Embryonic facial prominence (tissue), 1 donor: Measurements from ENCODE around the gene TOM1.
"Not testable (repeated sequence)": the region's sequence is repeated elsewhere in the genome, so short reads cannot be mapped to it uniquely, and the experiment has no call there.

Experiments used
- DNase-seq: peaks from one replicate; pipeline ENCODE4 v3.0.0-alpha.2; 2016; ENCODE audit errors: extremely low spot score

Gene TOM1

DNA sequence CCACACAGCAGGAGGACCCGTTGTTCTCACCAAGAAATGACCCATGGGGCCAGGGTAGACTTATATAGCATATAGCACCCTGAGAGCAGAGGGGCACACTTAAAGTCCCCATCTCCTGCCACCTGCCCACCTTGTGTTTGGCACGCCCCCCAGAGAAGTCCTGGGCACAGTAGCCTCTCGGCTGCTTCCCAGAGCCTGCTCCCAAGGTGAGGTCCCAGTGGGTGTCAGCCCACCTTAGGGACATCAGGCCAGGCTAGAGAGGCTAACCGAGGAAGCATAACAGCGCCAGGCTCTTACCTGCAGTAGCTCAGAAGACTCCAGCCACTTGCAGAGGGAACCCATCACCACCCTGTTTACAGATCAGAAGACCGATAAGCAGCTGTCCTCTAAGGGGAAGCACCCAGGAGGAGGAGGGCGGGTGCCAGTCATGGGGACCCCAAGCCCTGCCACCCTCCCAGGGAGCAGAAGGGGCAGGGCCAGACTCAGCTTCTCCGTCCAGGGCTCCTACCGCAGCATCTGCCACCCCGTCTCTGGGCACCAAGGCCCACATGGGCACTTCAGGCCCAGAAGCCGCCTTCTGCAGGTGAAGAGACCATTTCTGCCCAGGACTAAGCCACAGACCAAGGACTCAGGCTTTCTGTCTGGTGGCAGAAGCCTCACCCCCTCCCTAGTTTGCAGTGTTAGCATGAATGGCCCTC, 46.3 kb downstream of the TOM1 start:
- no peak for DNase-seq

DNA sequence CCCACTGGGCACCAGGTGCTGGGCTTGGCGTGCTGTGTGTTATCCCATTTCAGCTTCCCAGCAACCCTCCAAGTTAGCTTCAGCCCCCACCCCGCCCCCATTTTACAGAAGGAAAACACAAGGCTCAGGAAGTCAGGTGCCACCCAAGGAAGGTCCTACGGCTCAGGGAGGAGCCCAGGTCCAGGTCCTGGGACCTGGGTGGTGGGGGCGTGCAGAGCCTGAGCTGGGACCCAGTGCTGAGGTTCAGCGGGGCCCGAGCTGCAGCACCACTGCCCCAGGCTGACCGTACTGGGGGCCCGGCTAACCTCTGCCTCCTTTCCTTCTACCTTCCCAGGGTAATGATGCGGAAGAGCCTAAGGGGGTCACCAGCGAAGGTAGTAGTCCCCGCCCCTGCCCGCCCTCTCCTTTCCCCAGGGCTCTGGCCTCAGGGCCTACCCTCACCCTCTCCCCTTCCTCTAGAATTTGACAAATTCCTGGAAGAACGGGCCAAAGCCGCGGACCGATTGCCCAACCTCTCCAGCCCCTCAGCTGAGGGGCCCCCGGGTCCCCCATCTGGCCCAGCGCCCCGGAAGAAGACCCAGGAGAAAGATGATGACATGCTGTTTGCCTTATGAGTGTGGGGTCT, 47.0 kb downstream of the TOM1 start:
- DNase-seq = no peak

DNA sequence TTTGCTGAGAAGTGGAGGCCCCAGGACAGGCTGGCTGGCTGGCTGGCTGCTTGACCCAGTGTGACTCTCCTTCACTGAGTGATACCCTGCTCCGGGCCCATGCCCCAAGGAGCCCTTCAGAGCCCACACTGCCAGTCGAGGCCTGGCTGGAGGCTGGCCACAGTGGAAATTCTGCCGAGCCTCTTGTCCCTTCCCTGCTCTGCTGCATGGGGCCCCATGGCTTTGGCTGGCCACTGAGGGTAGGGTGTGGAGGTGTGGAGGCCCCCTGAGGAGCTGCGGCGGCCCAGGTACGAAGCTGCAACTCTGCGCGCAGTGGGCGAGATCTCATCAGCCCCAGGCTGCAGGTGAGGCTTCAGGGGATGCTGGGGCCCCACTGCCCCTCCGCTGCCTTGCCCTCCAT, 47.8 kb downstream of the TOM1 start:
- DNase-seq = no peak

DNA sequence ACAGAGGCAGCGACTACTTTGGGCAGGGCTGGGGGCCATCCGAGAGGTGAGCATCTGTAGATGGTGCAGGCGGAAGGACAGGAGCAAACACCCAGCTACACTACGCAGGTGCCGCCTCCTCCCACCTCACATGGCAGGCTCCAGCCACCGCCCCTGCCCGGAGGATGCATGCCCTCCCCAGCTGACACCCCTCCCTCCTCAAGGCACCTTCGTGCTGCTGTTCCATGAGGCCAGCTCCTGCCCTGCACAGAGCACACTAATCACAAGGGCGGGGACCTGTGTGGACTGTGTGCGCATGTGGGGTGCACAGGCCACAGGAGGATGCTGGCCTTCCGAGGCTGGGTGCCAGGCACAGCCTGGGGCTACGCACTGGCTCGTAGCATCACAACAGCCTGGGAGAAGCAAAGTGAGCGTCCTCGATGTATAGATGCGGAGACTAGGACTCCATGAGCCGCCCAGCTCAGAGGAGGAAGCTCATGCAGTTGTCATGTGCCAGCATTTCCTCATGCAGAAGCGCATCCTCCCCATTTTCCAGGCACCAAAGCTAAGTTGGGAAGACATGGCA, 48.4 kb downstream of the TOM1 start:
- no peak for DNase-seq

DNA sequence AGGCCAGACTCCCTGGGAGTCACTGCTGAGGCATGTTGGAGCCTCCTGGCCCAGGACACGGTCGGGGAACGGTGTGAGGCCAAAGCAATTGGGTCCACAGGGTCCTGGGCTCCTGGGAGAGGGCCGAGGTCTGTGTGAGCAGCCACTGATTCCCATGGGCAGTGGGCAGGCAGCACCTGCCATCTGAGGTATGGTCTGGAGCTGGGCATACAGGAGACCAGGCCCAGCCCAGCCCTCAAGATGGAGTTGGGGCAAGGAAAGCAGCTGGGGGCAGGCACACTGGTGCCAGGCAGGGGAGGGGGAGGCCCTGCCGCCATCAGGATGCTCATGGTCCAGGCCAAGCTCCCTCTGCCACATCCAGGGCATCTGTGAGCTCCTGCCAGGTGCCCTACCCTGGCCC, 49.0 kb downstream of the TOM1 start:
- no peak for DNase-seq

DNA sequence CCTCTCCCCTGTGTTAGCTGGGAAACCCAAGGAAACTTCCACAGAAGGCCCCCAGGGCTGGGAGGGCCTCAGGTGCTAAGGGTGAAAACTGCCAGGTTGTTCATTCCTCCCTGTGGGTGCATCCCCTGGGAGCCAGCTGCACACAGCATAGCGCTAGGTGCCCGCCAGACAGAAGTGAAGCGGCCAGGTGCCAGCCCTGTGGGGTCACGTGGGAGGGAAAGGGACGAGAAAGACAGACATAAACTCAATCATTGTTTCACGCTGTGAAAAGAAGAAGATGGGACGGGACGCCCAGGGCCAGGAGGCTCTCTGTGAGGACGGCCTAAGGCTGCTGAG, 49.6 kb downstream of the TOM1 start:
- no peak for DNase-seq

DNA sequence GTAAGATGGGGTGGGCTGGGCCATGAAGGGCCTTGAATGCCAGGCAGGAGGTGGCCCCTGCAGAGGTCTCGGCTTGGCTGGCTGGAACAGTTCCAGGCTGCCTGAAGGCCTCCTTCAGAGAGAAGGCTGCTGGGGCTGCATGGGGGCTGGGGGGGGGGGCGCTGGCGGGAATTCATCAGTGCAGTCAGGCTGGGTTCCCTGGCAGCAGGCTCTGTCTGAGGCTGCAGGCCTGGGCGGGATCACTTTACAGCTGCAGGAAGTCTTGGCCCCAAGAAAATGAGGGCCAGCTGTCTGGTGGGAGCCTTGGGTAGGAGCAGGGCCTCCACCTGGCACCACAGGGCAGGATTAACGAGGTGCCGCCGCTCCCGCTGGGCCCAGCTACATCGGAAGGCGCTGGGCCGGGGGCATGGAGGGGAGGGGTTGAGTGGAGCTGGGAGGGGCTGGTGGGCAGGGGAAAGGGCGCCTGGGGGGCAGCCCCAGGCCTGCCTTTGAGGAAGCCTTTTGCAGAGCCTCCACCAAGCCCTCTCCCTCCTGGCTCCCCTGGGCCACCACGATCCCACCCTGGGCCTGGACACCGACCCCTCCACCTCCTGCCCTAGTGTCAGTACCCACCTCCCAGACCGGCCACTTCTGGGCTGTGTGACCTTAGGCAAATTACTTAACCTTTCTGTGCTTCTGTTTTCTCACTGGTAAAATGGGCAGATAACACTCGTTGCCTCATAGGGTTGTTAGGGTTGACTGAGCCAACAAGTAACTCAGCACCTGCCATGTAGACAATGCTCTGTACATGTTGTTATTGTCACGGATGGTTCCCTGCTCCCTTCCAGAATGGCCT, 50.2 kb downstream of the TOM1 start:
- no peak for DNase-seq

DNA sequence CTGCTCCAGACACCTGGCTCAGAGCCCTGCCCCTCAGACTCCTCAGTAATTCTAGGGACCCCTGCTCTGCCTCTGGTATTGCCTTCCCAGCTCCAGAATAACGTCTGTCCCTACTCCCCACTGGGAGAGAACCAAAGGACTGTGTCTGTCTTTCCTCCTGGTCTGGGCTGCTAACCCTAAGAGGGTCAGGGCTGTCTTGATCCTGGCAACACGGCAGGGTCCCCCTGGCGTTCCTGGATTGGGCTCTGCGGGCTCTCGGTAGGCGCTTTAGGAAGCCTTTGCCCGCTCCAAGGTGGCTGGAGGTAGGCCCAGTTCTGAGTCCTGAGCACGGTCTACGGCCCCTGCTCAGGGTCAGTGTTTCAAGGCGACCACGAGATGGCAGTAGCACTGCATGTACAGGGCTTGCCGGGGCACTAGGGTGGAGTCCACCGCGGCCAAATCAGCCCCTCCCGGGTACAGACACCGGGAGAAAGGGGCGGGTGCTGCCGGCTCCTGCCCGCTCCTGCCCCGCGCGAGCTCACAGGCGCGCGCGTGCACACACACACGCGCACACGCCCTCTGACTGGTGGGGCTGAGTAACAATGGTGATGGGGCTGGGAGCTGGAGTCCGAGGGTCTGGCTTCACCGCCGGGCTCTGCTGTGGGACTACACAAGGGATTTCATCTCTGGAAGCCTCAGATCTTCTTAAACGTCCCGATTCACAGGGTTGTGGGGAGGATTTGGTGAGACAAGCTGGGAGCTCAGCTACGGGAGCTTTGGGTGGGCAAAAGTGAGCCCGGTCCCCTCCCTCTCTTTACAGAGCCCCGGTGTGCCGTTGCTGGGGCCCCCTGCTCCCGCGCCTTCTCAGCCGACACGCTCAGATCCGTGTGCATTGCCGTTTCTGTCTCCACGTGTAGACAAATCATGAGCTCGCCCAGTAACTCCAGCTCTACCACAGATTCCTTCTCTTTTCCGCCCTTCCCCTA, 51.1 kb downstream of the TOM1 start:
- DNase-seq = peak; percentile 82

DNA sequence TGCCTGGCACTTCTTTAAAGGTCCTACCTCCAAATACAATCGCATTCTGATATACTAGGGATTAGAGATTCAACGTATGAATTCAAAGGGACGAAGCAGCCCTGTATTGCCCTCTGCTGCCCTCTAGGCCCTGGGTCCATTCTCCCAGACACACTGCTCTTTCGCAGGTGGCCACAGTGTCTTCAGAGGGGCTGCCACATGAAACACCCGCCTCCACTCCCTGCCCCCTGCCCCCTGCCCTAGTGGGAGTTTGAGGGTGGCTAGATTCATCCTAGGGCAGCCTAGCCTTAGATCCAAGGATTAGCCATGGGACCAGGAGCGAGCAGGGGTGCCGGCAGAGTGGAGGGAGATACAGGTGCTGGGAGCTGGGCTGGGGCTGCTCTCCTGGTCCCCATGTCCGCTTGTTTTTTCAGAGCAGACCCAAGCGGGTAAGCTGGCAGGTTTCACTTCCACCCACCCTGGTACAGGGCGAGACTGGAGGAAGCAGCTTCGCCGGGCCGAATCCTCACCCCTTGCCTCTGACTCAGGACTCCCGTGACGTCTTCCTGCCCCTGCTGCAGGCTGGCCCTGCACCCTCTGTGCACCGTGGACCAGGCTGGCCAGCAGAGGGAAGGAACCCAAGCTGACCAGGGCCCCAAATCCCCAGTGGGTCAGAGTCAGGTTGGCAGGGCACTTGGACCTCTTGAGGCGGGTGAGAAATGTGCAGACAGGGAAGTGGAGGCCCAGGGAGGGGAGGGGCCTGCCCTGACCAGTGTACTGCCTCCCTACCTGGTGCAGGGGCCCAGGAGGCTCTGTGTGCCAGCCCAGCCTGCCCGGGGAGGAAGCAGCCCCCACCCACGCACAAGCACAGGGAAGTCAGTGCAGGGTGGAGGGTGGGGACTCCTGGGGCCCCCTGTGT, 52.8 kb downstream of the TOM1 start:
- DNase-seq = no peak

DNA sequence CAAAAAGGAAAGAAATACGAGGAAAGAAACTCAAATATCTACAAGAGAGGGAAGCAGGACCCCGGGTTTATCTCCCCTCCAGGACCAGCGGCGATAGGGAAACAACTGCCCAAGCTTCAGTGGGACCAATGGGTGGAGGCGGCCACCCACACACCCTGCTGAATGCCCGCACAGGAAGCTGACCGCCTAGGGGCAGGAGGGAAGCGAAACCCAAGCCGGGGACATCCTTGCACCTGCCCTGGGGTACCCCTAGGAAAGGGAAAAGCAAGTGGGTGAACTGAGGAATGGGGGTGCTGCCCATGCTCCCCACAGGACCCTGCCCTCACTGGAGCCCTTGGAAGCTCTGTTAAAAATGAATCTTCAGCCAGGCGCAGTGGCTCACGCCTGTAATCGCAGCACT, 53.6 kb downstream of the TOM1 start:
- no peak for DNase-seq

DNA sequence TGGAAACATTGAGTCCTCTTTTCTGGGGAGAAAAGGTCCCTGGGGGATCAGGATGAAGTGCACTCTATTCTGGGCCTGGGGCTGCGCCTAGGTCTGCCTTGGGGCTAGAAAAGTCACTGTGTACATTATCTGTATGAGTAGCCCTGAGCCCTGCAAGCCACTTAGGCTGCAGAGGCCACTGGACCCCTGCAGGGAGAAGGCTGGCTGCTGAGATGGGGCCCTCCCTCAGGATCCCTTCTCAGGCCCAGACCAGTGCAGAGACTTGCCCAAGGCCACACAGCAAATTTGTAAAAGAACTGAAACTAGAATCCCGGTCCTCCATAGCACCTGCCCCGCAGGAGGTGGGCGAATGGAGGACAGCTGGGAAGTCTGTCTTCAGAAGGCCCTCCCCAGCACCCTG, 54.4 kb downstream of the TOM1 start:
- no peak for DNase-seq

DNA sequence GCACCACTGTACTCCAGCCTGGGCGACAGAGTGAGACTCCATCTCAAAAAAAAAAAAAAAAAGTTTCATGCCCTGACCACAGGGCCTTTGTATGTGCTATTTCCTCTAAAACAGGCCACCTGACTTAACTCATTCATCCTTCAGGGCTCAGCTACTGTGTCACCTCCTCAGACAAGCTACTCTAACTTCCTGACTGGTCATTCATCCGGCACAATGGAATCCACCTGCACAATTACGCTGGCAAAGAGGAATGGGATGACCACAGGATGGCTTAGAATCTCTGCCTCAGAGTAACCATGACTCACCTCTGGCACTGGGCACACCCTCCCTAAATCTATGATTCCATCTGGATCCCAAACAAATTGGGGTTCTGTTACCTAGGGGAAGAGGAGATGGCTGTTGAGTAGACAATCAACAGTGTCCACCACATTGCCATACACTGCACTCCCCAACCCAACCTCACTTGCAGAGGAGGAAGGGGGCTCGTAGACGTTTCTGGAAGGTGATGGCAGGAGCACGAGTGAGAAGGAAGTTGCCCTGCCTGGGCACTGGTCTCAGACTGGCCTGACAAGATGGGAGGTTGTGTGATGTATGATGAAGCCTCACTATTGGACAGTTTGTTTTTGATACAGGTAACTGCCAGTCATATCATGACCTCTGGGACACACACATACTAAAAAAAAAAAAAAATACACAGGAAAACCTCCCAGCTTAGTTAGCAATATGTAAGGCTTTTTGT, 58.4 kb downstream of the TOM1 start:
- no peak for DNase-seq

DNA sequence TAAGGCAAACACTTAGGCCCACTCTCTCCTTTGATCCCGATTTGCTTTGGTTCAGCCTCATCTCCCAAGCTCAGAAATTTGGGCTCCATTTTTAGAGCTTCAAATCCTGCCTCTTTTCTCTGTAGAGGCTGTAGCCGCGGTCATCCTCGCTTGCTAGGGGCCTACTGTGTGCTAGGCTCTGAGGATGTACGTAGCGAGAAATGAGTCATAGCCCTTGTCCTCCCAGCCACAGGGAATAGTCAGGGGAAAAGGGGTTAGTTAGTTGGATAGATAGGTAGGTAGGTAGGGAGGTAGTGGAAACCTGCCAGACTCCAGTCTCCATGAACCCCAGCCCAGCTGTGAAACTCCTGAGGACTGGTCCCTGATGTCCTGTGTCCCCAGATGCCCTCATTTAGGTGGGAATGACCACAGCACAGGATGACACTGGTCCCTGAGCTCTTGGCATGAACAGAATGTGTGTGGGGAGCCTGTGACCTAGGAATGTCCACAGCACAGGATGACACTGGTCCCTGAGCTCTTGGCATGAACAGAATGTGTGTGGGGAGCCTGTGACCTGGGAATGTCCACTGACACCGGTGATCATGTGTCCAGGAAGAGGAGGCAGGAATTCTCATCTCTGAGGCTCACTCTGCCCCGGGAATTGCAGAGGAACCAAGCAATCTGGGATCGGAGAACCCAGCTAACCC, 59.8 kb downstream of the TOM1 start:
- no peak for DNase-seq

DNA sequence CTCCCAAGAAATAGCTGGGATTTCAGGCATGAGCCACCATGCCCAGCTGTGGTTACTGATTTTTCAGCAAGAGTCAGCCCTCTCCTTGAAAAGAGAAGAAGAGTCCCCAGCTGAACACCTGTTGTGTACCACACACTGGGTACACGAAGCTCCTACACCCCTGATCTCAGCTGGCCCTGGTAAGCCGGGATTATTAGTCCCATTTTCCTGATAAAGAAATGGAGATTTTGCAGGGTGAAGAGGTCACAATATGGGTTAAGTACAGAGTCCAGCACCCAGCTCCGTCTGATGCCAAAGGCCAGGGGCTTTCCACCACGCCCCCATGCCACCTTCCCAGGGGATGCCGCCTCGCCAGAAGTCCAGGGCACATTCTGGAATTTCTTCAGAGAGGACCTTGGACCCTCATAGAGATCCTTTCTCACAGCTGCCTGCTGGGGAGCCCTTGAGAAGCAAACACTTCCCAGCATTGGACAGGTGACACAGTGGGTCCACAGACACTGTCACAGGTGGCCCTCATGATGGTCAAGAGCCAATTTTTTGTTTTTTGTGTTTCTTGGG, 61.4 kb downstream of the TOM1 start:
- DNase-seq = no peak

DNA sequence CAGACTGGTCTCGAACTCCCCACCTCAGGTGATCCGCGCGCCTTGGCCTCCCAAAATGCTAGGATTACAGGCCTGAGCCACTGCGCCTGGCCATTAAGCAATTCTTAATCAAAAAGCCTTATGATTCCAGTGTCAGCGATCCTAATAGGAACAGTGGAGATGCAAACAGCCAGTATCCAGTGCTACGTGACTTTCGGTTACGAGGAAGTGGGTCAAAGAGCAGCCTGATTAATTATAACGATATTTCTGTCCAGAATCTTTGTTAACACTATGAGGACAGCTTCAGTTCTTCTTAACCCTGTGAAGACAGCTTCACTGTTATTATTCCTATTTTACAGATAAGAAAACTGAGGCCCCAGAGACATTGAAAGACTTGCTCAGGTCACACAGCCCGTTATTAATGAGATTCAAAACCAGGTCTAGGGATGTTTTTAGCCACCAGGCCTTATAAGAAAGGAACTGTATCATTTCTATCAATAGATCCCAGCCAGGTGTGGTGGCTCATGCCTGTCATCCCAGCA, 63.9 kb downstream of the TOM1 start:
- DNase-seq = no peak

DNA sequence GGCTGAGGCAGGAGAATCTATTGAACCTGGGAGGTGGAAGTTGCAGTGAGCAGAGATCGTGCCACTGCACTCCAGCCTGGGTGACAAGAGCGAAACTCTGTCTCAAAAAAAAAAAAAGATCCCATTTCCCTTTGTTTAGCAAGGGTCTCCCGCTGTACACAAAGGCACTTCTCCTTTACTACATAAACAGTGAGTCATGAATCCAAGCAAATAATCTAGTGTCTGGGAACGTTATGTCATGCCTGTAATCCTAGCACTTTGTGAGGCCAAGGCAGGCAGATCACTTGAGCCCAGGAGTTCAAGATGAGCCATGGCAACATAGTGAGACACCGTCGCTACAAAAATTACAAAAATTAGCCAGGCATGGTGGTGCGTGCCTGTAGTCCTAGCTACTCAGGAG, 64.5 kb downstream of the TOM1 start:
- DNase-seq = not testable (repeated sequence)

DNA sequence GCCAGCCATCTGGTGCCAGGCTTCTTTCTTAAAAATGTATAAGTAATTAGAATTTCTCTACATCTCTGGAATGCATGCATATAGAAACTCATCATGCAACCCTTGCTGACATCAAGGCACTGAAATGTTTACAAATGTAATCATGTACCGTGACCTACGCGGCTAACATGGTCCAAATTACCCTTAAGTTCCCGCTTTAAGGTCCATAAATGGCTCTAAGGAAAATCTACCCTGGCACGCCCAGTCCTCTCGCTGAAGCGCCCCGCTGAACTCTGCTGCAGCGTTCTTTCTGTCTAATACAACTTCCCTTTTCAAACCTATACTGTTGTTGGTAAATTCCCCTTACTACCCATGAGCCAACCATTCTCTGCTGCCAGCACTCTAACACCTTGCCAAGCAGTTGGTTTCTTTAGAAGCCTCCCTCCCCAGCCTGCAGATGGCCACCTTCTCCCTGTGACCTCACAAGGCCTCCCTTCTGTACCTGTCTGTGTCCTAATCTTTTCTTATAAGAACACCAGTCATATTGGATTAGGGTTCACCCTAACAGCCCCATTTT, 67.7 kb downstream of the TOM1 start:
- DNase-seq = no peak

DNA sequence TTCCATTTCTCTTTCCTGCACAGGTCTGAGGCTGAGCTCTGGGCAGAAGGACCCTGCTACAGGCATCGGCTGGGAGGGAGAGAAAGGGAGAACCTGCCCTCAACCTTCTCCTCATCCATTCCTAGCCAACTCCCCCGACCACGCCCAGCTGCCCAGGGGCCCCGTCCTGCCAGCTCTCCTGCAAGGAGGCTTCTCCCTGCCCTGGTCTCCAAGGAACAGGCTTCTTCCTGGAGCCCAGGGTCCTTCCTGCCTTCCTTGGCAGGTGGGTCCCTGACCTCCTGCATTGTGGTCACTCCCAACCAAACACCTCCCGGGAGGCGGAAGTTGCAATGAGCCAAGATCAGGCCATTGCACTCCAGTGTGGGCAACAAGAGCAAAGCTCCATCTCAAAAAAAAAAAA, 68.7 kb downstream of the TOM1 start:
- DNase-seq = no peak
